ENCODE measurements around the gene ZBTB40. TPM values are rescaled to one million over a fixed set of nuclear protein-coding genes. Genes with fewer than 3 reads are reported as not detected.

The ZBTB40 gene
- polyA plus RNA-seq, 2 of the 4 experiments (the other 2 are of a cell fraction): 6.2 to 7.0 TPM

DNA sequence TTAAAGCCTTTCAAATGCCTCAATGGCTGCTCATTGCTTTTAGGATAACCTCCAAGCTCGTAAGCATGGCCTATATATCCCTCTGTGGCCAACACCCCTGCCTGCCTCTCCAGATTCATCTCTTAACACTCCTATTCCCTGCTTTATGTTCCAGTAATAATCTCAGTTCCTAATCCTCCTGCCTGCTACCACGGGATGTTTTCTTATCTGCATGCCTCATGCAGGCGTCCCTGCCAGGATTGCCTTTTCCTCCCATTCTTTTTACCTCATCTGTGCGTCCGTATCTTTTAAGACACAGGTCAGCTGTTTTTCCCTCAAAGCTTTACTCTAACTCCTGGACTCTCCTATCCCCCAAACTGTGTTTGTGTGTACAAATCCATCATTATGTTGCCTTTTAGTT, 36.1 kb downstream of the ZBTB40 start:
- 90% methylated on average over 5 of the region's 5 CpGs for WGBS (ENCODE audit: missing lambda C conversion rate)
- Histone ChIP-seq H3K4me3 (no peak overlapping the region), H3K9me3 (0 out of 3 replicates have a peak, but pooled peaks cover 2% of the 10 kb centered on the region), H3K27ac (no peak overlapping the region), H3K4me1 (no peaks in the 10 kb centered on the region), H3K4me2 (no peak overlapping the region)
- POLR2A ChIA-PET: no interaction called here
- TF ChIP-seq HOXA7 (CRISPR knock-in tag; IDR thresholded peaks at IDR 0.05) (no peak), KDM5A (IDR thresholded peaks at IDR 0.05) (no peak), SMC3 (IDR thresholded peaks at IDR 0.05) (no peak), CBX8 (IDR thresholded peaks at IDR 0.05) (no peak), ZSCAN20 (CRISPR knock-in tag; IDR thresholded peaks at IDR 0.05) (no peak), BHLHE40 (IDR thresholded peaks at IDR 0.05; ENCODE audit: low read depth, low read length) (no peak), ZNF302 (CRISPR knock-in tag; IDR thresholded peaks at IDR 0.05) (no peak), ELK1 (IDR thresholded peaks at IDR 0.05; ENCODE audit: low read depth, low read length) (no peak), CHD2 (IDR thresholded peaks at IDR 0.05; ENCODE audit: low read length, partially characterized antibody) (no peak), PHF8 (IDR thresholded peaks at IDR 0.05; ENCODE audit: borderline replicate concordance, low read depth) (no peak), SREBF2 (IDR thresholded peaks at IDR 0.05) (no peak)
- CTCF ChIA-PET: no interaction called here
- FAIRE-seq (no peak), ATAC-seq (no peak), DNase-seq (ENCODE audit: low read depth in 1 of 2, low spot score in 1 of 2) (no peak)

DNA sequence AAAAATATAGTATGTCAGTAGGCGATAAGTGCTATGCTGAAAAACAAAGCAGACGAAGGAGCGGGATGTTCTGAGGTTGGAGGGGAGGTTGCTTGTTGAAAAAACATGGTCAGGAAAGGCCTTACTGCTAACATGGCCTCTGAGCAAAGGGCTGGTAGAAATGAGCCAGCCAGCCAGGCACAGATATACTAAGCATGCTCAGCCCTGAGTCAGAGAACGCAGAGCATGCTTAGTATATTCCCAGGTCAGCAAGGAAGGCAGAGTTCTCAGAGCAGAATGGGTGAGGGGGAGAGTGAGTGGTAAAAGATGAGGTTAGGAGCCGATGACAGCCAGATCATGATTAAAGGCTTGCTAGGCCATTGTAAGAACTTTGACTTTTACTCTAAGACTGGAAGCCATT, 36.7 kb downstream of the ZBTB40 start:
- ATAC-seq (no peak), FAIRE-seq (no peak), DNase-seq (ENCODE audit: low read depth in 1 of 2, low spot score in 1 of 2) (no peak)
- Histone ChIP-seq H3K4me2 (no peak overlapping the region), H3K4me1 (no peaks in the 10 kb centered on the region), H3K9me3 (0 out of 3 replicates have a peak, but pooled peaks cover 2% of the 10 kb centered on the region), H3K27ac (no peak overlapping the region), H3K4me3 (no peak overlapping the region)
- 93% methylated on average over 5 of the region's 5 CpGs for WGBS (ENCODE audit: missing lambda C conversion rate)
- ChIA-PET POLR2A (no interaction called here), CTCF (no interaction called here)
- TF ChIP-seq SMC3 (IDR thresholded peaks at IDR 0.05) (no peak), EHMT2 (IDR thresholded peaks at IDR 0.05; ENCODE audit: low read depth) (no peak), NR3C1 (IDR thresholded peaks at IDR 0.05) (no peak), NFE2L2 (conservative IDR thresholded peaks at IDR 0.05; ENCODE audit: low read length) (no peak), ESRRA (IDR thresholded peaks at IDR 0.05; ENCODE audit: borderline replicate concordance, low read length) (no peak), RNF2 (IDR thresholded peaks at IDR 0.05; ENCODE audit: borderline replicate concordance, low read depth) (no peak), PHF8 (IDR thresholded peaks at IDR 0.05; ENCODE audit: borderline replicate concordance, low read depth) (no peak), NPAS2 (CRISPR knock-in tag; IDR thresholded peaks at IDR 0.05; ENCODE audit: borderline replicate concordance) (no peak), FOXS1 (CRISPR knock-in tag; IDR thresholded peaks at IDR 0.05) (no peak), JUN (IDR thresholded peaks at IDR 0.05) (no peak)

DNA sequence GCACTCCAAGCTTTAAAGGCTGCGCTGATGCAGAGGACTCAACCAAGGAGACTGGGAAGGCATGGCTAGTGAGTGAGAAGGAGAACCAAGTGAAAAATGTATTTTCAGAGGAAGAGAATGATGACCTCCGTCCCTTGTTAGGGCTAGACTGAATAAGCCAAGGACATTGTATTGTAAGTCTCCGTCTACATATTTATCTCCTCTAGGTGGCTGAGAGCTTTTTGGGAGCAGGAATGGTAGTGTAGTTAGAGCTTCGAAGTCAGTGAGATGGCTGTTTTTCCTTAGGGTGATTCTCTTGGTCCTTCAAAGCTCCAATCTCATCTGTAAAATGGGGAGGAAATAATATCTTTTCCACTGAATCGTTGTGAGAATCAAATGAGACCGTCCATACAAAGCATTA, 37.6 kb downstream of the ZBTB40 start:
- ChIA-PET POLR2A (no interaction called here), CTCF (interaction anchor here (0.6 to 0.8 kb wide), 2 partner anchors 16 to 38 kb away, joined by 3 to 4 read pairs; partner anchors contain the start of gene ZBTB40)
- FAIRE-seq (no peak), DNase-seq (ENCODE audit: low read depth in 1 of 2, low spot score in 1 of 2) (no peak), ATAC-seq (no peak)
- TF ChIP-seq, protein P1, sequence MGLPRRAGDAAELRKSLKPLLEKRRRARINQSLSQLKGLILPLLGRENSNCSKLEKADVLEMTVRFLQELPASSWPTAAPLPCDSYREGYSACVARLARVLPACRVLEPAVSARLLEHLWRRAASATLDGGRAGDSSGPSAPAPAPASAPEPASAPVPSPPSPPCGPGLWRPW (IDR thresholded peaks at IDR 0.05): no peak
- TF ChIP-seq RAD21 (conservative IDR thresholded peaks at IDR 0.05 in 1 of 2, IDR thresholded peaks at IDR 0.05 in 1 of 2) (no peak), PHF8 (IDR thresholded peaks at IDR 0.05; ENCODE audit: borderline replicate concordance, low read depth) (no peak), EP300 (IDR thresholded peaks at IDR 0.05) (no peak), EHMT2 (IDR thresholded peaks at IDR 0.05; ENCODE audit: low read depth) (no peak), ZNF302 (CRISPR knock-in tag; IDR thresholded peaks at IDR 0.05) (no peak), POLR2A (IDR thresholded peaks at IDR 0.05; ENCODE audit: low read length) (no peak), ELK1 (IDR thresholded peaks at IDR 0.05; ENCODE audit: low read depth, low read length) (no peak), CHD2 (IDR thresholded peaks at IDR 0.05; ENCODE audit: low read length, partially characterized antibody) (no peak), HOXA7 (CRISPR knock-in tag; IDR thresholded peaks at IDR 0.05) (no peak)
- H3K9me3 ChIP-seq: 0 out of 3 replicates have a peak, but pooled peaks cover 2% of the 10 kb centered on the region
- 91% methylated on average over 6 of the region's 6 CpGs for WGBS (ENCODE audit: missing lambda C conversion rate)
- H3K4me3 ChIP-seq: no peak overlapping the region
- no peaks in the 10 kb centered on the region for H3K4me1 ChIP-seq
- no peak overlapping the region for H3K4me2 ChIP-seq
- H3K27ac ChIP-seq: no peak overlapping the region
